ENCODE measurements around the gene MAN2A1.
"Not testable (repeated sequence)": the region's sequence is repeated elsewhere in the genome, so short reads cannot be mapped to it uniquely, and the experiment has no call there.

MAN2A1 gene

GRCh38 chr5:109857405-109858031 is 167.8 kb downstream of the MAN2A1 start:
- no peak for DNase-seq (ENCODE audit: low read depth in 1 of 2, low spot score in 1 of 2)

- DNase-seq (ENCODE audit: low read depth in 1 of 2, low spot score in 1 of 2): no peak
Observed at GRCh38 chr5:109859537-109859936, 169.8 kb downstream of the MAN2A1 start.

GRCh38 chr5:109862301-109862700 is 172.6 kb downstream of the MAN2A1 start:
- no peak for DNase-seq (ENCODE audit: low read depth in 1 of 2, low spot score in 1 of 2)

- DNase-seq (ENCODE audit: low read depth in 1 of 2, low spot score in 1 of 2): no peak
Observed at GRCh38 chr5:109863752-109864151, 174.0 kb downstream of the MAN2A1 start.

- DNase-seq (ENCODE audit: low read depth in 1 of 2, low spot score in 1 of 2): no peak
Observed at GRCh38 chr5:109865637-109866036, 175.9 kb downstream of the MAN2A1 start.

GRCh38 chr5:109866051-109866450 is 176.3 kb downstream of the MAN2A1 start:
- no peak for DNase-seq (ENCODE audit: low read depth in 1 of 2, low spot score in 1 of 2)

GRCh38 chr5:109868737-109869136 is 179.0 kb downstream of the MAN2A1 start:
- DNase-seq (ENCODE audit: low read depth in 1 of 2, low spot score in 1 of 2): no peak

GRCh38 chr5:109873687-109874086 is 184.0 kb downstream of the MAN2A1 start:
- no peak for DNase-seq (ENCODE audit: low read depth in 1 of 2, low spot score in 1 of 2)

- no peak for DNase-seq (ENCODE audit: low read depth in 1 of 2, low spot score in 1 of 2)
Observed at GRCh38 chr5:109874108-109874507, 184.4 kb downstream of the MAN2A1 start.

GRCh38 chr5:109876030-109876725 is 186.5 kb downstream of the MAN2A1 start:
- no peak for DNase-seq (ENCODE audit: low read depth in 1 of 2, low spot score in 1 of 2)

- DNase-seq (ENCODE audit: low read depth in 1 of 2, low spot score in 1 of 2): no peak
Observed at GRCh38 chr5:109876941-109877669, 187.4 kb downstream of the MAN2A1 start.

GRCh38 chr5:109877670-109878045 is 187.9 kb downstream of the MAN2A1 start:
- no peak for DNase-seq (ENCODE audit: low read depth in 1 of 2, low spot score in 1 of 2)

GRCh38 chr5:109878887-109879286 is 189.2 kb downstream of the MAN2A1 start:
- no peak for DNase-seq (ENCODE audit: low read depth in 1 of 2, low spot score in 1 of 2)

- DNase-seq (ENCODE audit: low read depth in 1 of 2, low spot score in 1 of 2): no peak
Observed at GRCh38 chr5:109880907-109881685, 191.4 kb downstream of the MAN2A1 start.

- no peak for DNase-seq (ENCODE audit: low read depth in 1 of 2, low spot score in 1 of 2)
Observed at GRCh38 chr5:109882546-109882945, 192.8 kb downstream of the MAN2A1 start.

GRCh38 chr5:109884676-109885075 is 194.9 kb downstream of the MAN2A1 start:
- DNase-seq (ENCODE audit: low read depth in 1 of 2, low spot score in 1 of 2): no peak

- no peak for DNase-seq (ENCODE audit: low read depth in 1 of 2, low spot score in 1 of 2)
Observed at GRCh38 chr5:109885205-109885604, 195.5 kb downstream of the MAN2A1 start.

GRCh38 chr5:109888989-109889388 is 199.3 kb downstream of the MAN2A1 start:
- DNase-seq (ENCODE audit: low read depth in 1 of 2, low spot score in 1 of 2): no peak

- not testable (repeated sequence) for DNase-seq (ENCODE audit: low read depth in 1 of 2, low spot score in 1 of 2)
Observed at GRCh38 chr5:109893271-109893670, 203.5 kb downstream of the MAN2A1 start.

- no peak for DNase-seq (ENCODE audit: low read depth in 1 of 2, low spot score in 1 of 2)
Observed at GRCh38 chr5:109898269-109899162, 208.8 kb downstream of the MAN2A1 start.

- no peak for DNase-seq (ENCODE audit: low read depth in 1 of 2, low spot score in 1 of 2)
Observed at GRCh38 chr5:109899163-109899535, 209.4 kb downstream of the MAN2A1 start.

All from activated CD4-positive, alpha-beta T cell treated with anti-CD3 and anti-CD28 coated beads, Interleukin-2, amount 50 U/mL, for 24 hours (primary cell).